Ishikawa (cell line): ENCODE measurements around the gene UBE2E3.

Experiments
- CEBPB ChIP-seq: IDR thresholded peaks from 2 replicates; pipeline ENCODE4 v1.6.1; 2012
- CREB1 ChIP-seq: IDR thresholded peaks from 2 replicates; pipeline ENCODE4 v1.6.1; 2012; ENCODE audit warnings: low read depth
- EGR1 ChIP-seq: IDR thresholded peaks from 2 replicates; pipeline ENCODE4 v1.6.1; 2012
- EP300 ChIP-seq: IDR thresholded peaks from 2 replicates; pipeline ENCODE4 v1.6.1; 2012; ENCODE audit warnings: borderline replicate concordance
- FOXM1 ChIP-seq: IDR thresholded peaks from 2 replicates; pipeline ENCODE4 v1.6.1; 2012; ENCODE audit warnings: low read depth, borderline replicate concordance
- MAX ChIP-seq: IDR thresholded peaks from 2 replicates; pipeline ENCODE4 v1.6.1; 2012
- NFIC ChIP-seq: IDR thresholded peaks from 2 replicates; pipeline ENCODE4 v1.6.1; 2012
- RAD21 ChIP-seq: IDR thresholded peaks from 2 replicates; pipeline ENCODE4 v1.6.1; 2012; ENCODE audit warnings: low read depth
- REST ChIP-seq: IDR thresholded peaks from 2 replicates; pipeline ENCODE4 v1.6.1; 2012; ENCODE audit warnings: low read depth, mild to moderate bottlenecking
- TAF1 ChIP-seq: IDR thresholded peaks from 2 replicates; pipeline ENCODE4 v1.6.1; 2012; ENCODE audit warnings: low read depth, mild to moderate bottlenecking
- TCF12 ChIP-seq: IDR thresholded peaks from 2 replicates; pipeline ENCODE4 v1.6.1; 2012; ENCODE audit warnings: low read depth
- TEAD4 ChIP-seq: IDR thresholded peaks from 2 replicates; pipeline ENCODE4 v1.6.1; 2012
- USF1 ChIP-seq: IDR thresholded peaks from 2 replicates; pipeline ENCODE4 v1.6.1; 2012
- YY1 ChIP-seq: IDR thresholded peaks from 2 replicates; pipeline ENCODE4 v1.6.1; 2012; ENCODE audit warnings: low read depth
- ZBTB7A ChIP-seq: IDR thresholded peaks from 2 replicates; pipeline ENCODE4 v1.6.1; 2012; ENCODE audit warnings: low read depth

The UBE2E3 gene

GRCh38 chr2:181008407-181008806 lies 28.0 kb downstream of the UBE2E3 start:
- TF ChIP-seq REST = no peak
- TF ChIP-seq TAF1 = no peak
- no peak for TF ChIP-seq TEAD4
- TF ChIP-seq MAX = no peak
- TF ChIP-seq FOXM1 = no peak
- no peak for TF ChIP-seq EGR1
- TF ChIP-seq RAD21 = no peak
- no peak for TF ChIP-seq CREB1
- no peak for TF ChIP-seq USF1
- no peak for TF ChIP-seq NFIC
- no peak for TF ChIP-seq ZBTB7A
- no peak for TF ChIP-seq TCF12
- no peak for TF ChIP-seq CEBPB
- no peak for TF ChIP-seq YY1
- no peak for TF ChIP-seq EP300

GRCh38 chr2:181021199-181021789 lies 40.9 kb downstream of the UBE2E3 start:
- TF ChIP-seq TCF12 (no peak), TEAD4 (no peak), NFIC (no peak), CEBPB (no peak), MAX (no peak), USF1 (no peak), FOXM1 (no peak), CREB1 (no peak), REST (no peak), RAD21 (no peak), TAF1 (no peak), ZBTB7A (no peak), EP300 (no peak), EGR1 (no peak)

- no peak for TF ChIP-seq TEAD4
- TF ChIP-seq YY1 = no peak
- TF ChIP-seq USF1 = no peak
- TF ChIP-seq ZBTB7A = no peak
- no peak for TF ChIP-seq TAF1
Measured at GRCh38 chr2:181022652-181023051, 42.2 kb downstream of the UBE2E3 start.

GRCh38 chr2:181025004-181025403 lies 44.6 kb downstream of the UBE2E3 start:
- no peak for TF ChIP-seq YY1
- no peak for TF ChIP-seq RAD21
- no peak for TF ChIP-seq EP300

- no peak for TF ChIP-seq EP300
- TF ChIP-seq NFIC = no peak
- TF ChIP-seq ZBTB7A = no peak
- TF ChIP-seq EGR1 = no peak
Measured at GRCh38 chr2:181036445-181036844, 56.0 kb downstream of the UBE2E3 start.

GRCh38 chr2:181036848-181037603 lies 56.6 kb downstream of the UBE2E3 start:
- no peak for TF ChIP-seq NFIC
- TF ChIP-seq TEAD4 = no peak
